GM12801 (cell line): Measurements from ENCODE around the gene TNIP1.

ENCODE experiments used
- TF ChIP-seq, protein P1 (sequence below): IDR thresholded peaks from one replicate; pipeline ENCODE4 v1.5.1; 2011; ENCODE audit warnings: control low read depth; ENCODE audit not compliant: insufficient read length; ENCODE audit errors: extremely low read depth

The TNIP1 gene

DNA sequence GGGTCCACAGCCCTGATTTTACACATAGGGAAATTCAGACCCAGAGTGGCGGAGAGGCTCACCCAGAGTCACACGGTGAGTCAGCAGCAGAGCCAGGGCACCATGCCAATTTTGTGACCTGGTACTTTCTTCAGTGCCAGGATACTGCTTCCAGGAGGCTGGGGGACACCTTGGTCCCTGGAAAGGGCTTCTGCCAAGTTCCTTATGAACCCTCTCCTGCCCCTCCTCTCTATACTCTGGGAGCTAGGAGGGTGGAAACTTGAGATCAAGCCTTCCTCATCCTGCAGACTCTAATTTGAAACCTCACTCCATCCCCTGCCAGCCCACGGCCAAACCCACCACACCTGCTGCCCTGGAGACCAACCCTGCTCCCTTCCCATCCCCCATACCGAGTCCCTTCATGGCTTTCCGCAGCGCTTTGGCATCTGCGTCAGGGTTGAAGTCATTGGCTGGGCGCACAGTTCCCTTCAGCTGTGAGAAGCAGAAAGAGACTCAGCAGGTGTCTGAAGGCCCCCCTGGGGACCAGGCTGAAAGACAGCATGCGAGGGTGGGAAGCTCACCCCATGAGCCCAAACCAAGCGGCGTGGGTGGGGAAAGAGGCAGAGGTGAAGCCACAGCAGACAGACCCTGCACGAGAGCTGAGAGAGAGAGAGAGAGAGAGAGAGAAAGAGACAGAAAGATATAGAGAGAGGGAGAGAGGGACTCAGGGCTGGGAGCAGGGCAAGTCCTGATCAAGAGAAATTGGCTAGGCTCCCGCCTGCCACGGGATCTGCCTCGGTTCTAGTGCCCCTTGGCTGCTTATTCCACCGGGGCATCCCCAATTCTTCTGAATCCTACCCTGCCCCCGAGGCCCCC, 43.3 kb upstream of the TNIP1 start:
- TF ChIP-seq, protein P1, sequence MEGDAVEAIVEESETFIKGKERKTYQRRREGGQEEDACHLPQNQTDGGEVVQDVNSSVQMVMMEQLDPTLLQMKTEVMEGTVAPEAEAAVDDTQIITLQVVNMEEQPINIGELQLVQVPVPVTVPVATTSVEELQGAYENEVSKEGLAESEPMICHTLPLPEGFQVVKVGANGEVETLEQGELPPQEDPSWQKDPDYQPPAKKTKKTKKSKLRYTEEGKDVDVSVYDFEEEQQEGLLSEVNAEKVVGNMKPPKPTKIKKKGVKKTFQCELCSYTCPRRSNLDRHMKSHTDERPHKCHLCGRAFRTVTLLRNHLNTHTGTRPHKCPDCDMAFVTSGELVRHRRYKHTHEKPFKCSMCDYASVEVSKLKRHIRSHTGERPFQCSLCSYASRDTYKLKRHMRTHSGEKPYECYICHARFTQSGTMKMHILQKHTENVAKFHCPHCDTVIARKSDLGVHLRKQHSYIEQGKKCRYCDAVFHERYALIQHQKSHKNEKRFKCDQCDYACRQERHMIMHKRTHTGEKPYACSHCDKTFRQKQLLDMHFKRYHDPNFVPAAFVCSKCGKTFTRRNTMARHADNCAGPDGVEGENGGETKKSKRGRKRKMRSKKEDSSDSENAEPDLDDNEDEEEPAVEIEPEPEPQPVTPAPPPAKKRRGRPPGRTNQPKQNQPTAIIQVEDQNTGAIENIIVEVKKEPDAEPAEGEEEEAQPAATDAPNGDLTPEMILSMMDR: no peak

DNA sequence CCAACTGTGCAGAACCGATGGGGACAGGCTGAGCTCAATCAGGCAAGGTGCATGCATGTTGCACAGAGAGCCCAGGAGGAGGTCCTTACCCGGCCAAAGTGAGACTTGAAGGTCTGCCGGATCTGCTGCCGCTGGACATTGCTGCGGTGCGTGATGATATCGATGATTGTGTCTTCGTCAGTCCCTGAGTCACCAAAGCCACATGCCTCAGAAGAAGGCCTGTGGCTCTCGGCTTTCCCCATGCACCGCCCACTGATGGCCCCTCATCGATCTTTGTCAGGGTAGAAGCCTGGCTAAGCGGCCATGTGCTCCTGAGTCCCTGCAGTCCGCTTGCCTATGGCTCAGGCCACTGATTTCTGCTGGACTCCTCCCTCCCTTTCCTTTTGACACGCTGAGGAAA, 42.0 kb upstream of the TNIP1 start:
- TF ChIP-seq, protein P1: no peak

DNA sequence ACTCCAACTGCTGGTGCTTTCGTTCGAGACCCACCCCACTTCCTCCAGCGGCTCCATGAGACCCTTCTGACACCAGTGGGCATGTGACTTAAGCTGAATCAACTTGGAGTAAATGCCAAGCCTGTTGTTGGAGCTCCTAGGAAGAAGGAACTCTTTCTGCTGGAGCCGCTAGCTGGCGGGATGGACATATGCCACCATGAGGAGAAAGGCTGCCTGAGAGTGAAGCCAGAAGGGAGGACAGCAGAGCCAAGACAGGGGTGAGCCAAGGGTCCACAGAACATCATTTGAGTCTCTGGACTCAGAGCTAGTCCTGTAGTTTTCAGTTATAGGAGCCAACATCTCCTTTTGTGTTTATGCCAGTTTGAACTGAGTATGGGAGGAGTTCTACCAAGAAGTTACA, 40.8 kb upstream of the TNIP1 start:
- TF ChIP-seq, protein P1: no peak

DNA sequence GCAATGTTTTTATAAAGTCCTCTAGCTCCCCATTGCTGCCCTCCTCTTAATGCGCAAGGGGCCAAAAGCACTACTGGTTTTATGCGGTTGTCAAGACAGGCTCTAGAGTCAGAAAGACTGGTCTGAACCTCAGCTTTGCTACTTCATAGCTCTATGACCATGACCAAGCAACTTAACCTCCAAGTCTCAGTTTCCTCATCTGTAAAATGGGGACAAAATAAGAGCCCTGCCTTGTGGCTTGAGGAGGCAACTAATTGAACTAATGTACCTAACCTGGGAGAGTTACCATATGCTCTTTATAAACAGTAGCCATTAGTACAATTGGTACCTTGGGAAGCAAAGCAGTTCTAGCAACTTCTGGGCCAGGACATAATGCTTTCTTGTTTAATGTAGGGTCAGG, 40.3 kb upstream of the TNIP1 start:
- TF ChIP-seq, protein P1: no peak

DNA sequence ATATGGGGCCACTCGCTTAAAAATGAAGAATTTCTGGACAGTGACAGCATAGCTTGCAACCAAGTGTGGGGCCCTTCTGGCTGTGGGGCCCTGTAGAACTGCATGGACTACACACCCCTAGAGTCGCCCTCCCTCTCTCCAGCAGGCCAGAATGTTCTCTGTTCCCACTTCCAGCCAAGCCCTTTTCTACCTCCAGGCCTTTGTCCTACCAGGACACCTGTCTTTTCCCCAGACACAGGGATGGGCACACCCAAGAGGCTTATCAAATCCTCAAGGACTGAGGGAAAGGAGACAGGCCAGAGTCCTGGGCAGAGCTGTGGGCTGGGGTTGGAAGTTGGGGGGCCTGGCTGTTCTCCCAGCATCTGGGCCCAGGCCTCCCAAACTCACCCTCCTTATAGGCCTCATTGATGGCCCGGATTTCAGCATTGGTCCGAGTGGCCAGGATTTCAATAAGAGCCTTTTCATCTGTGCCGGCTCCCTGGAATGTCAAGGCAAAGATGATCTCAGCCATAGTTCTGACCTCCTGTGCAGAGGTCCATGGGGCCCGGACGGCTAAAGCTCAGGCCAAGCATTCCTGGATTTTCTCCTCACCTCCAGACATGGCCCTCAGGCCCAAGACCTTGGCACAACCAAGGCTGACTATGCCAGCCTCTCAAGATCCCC, 38.2 kb upstream of the TNIP1 start:
- TF ChIP-seq, protein P1: no peak

DNA sequence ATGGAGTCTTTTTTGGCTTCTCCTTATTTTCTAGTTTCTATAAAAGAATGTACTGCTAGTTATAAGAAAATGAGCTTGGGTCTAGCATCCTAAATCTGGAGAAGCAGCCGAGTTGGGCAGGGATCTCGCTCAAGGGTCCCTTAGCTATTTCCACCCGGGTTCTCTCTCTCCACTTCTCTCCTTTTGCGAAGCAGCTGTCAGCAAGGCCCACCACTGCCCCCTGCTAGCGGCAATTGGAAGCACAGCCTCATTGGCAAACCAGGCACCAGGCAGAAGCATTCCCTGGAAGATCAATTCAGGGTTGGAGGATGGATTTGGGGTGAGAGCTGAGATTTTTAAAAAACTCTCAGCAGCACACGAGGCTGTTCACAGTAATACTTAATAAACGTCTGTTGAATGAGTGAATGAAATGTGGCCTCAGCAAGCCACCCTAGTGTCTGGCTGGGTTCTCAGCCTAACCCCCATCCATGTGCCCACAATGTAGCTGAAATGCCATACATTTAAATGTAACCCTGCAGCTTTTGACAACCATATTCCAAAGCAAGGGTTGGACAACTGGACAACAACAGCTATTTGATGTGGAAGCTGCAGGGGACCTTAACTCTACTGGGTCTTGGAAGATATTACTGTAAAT, 34.6 kb upstream of the TNIP1 start:
- TF ChIP-seq, protein P1: no peak

DNA sequence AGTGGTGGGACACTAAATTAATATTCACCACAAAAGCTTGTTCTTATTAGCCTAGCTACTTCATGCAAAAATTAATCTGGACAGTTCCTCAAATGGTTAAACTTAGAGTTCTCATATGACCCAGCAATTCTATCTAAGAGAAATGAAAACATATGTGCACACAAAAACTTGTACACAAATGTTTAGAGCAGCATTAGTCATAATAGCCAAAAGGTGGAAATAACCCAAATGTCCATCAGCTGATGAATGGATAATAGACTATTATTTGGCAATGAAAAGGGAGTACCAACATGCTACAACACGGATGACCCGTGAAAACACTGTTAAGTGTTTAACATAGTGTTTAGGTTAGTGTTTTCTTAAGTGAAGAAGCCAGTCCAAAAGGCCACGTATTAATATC, 32.8 kb upstream of the TNIP1 start:
- TF ChIP-seq, protein P1: no peak
